Measurements from ENCODE around the gene MAP3K15. TPM values are rescaled to one million over a fixed set of nuclear protein-coding genes. Genes with fewer than 3 reads are reported as not detected.

Gene MAP3K15
- not detected in 2 replicates for total RNA-seq

GRCh38 chrX:19514791-19515614 is at the start of gene MAP3K15:
MAP3K15 (minus strand) TSS chrX:19515508; CDS start chrX:19515261, 247 bp downstream.

GRCh38 chrX:19343535-19344408 is 171.5 kb downstream of the MAP3K15 start, which contains the start of gene PDHA1:
PDHA1 (plus strand) TSS chrX:19343927; CDS start chrX:19344038, 111 bp downstream.

Small RNA genes within 50 kb of the gene (small RNA-seq; reads per million reads assigned to genes)
- gene RF00019, result not detected

Other genes with a start within 250 kb of the MAP3K15 start
- gene PDHA1, start 171.6 kb downstream of the MAP3K15 start, total RNA-seq, result 34.4 and 37.4 TPM in 2 replicates

Measured in hair follicle dermal papilla cell (primary cell).